HEK293 (cell line): ENCODE measurements around the gene SPPL2B.

Experiments used
- CTCF ChIA-PET: fragments of 350-600 bp; formaldehyde crosslinking; extraction: SDS; loops from one replicate; lab custom pipeline; 2021; ENCODE audit warnings: antibody characterized with exemption; lab: Yijun Ruan, JAX
- POLR2A ChIA-PET: fragments of 300-600 bp; formaldehyde crosslinking; extraction: SDS; loops from one replicate; lab custom pipeline; 2020; ENCODE audit warnings: antibody characterized with exemption, inconsistent platforms; lab: Yijun Ruan, JAX
- H3K27ac ChIP-seq: fragments of 200-500 bp; sonication (Bioruptor generic); 2 replicates; pipeline ENCODE4 v1.5.1; 2014; ENCODE audit warnings: low read depth, low read length, control low read depth, inconsistent platforms; ENCODE audit errors: extremely low read depth
- H3K36me3 ChIP-seq, 2 experiments: fragments of 200-500 bp in 1 of 2; sonication (Bioruptor generic) in 1 of 2; 1 replicate in 1 of 2; 2 replicates in 1 of 2; pipeline ENCODE4 v1.5.1; 2014 to 2017; ENCODE audit warnings: inconsistent platforms in 2 of 2, low read length in 2 of 2; ENCODE audit not compliant: control insufficient read depth in 2 of 2, insufficient read depth in 1 of 2
- H3K4me1 ChIP-seq: fragments of 200-500 bp; sonication (Bioruptor generic); 2 replicates; pipeline ENCODE4 v1.5.1; 2014; ENCODE audit warnings: mild to moderate bottlenecking, low read length, inconsistent platforms; ENCODE audit not compliant: control insufficient read depth, insufficient read depth
- H3K4me3 ChIP-seq: 2 replicates; pipeline ENCODE4 v1.5.1; 2011; ENCODE audit warnings: low read depth, mild to moderate bottlenecking, control low read depth, low read length, moderate library complexity
- H3K9me3 ChIP-seq: fragments of 200-500 bp; sonication (Bioruptor generic); 2 replicates; pipeline ENCODE4 v1.5.1; 2014; ENCODE audit warnings: low read depth, low read length, inconsistent platforms; ENCODE audit not compliant: control insufficient read depth, insufficient read depth
- BCL11B ChIP-seq: fragments of 450-650 bp; formaldehyde crosslinking; IDR thresholded peaks from 2 replicates; pipeline ENCODE4 v1.5.1; 2016; ENCODE audit warnings: low read depth, missing biosample characterization, missing genetic modification characterization
- GFI1B ChIP-seq: fragments of 450-650 bp; formaldehyde crosslinking; IDR thresholded peaks from 2 replicates; pipeline ENCODE4 v1.5.1; 2016; ENCODE audit warnings: missing biosample characterization, missing genetic modification characterization
- GLIS1 ChIP-seq: fragments of 450-650 bp; formaldehyde crosslinking; IDR thresholded peaks from 2 replicates; pipeline ENCODE4 v1.5.1; 2016; ENCODE audit warnings: missing biosample characterization, missing genetic modification characterization
- GLIS2 ChIP-seq: fragments of 450-650 bp; formaldehyde crosslinking; IDR thresholded peaks from 2 replicates; pipeline ENCODE4 v1.5.1; 2016; ENCODE audit warnings: missing biosample characterization, missing genetic modification characterization
- IKZF3 ChIP-seq: fragments of 450-650 bp; IDR thresholded peaks from 2 replicates; pipeline ENCODE4 v1.5.0; 2018; ENCODE audit warnings: missing biosample characterization, mild to moderate bottlenecking, missing genetic modification characterization, moderate library complexity
- KLF16 ChIP-seq: fragments of 450-650 bp; formaldehyde crosslinking; IDR thresholded peaks from 2 replicates; pipeline ENCODE4 v1.5.1; 2017; ENCODE audit warnings: missing biosample characterization, missing genetic modification characterization
- KLF8 ChIP-seq: fragments of 450-650 bp; formaldehyde crosslinking; IDR thresholded peaks from 2 replicates; pipeline ENCODE4 v1.5.1; 2016; ENCODE audit warnings: missing biosample characterization, missing genetic modification characterization
- KLF9 ChIP-seq: fragments of 450-650 bp; formaldehyde crosslinking; IDR thresholded peaks from 2 replicates; pipeline ENCODE4 v1.5.1; 2016; ENCODE audit warnings: missing biosample characterization, missing genetic modification characterization, low read depth
- SP2 ChIP-seq: fragments of 450-650 bp; formaldehyde crosslinking; IDR thresholded peaks from 2 replicates; pipeline ENCODE4 v1.5.1; 2016; ENCODE audit warnings: missing biosample characterization, missing genetic modification characterization
- SP3 ChIP-seq: fragments of 450-650 bp; formaldehyde crosslinking; IDR thresholded peaks from 2 replicates; pipeline ENCODE4 v1.5.1; 2016; ENCODE audit warnings: missing biosample characterization, missing genetic modification characterization
- SP7 ChIP-seq: fragments of 450-650 bp; formaldehyde crosslinking; IDR thresholded peaks from 2 replicates; pipeline ENCODE4 v1.5.1; 2016; ENCODE audit warnings: missing biosample characterization, missing genetic modification characterization
- YY2 ChIP-seq: fragments of 450-650 bp; formaldehyde crosslinking; IDR thresholded peaks from 2 replicates; pipeline ENCODE4 v1.5.1; 2016; ENCODE audit warnings: missing biosample characterization, missing genetic modification characterization
- ZEB2 ChIP-seq: fragments of 450-650 bp; formaldehyde crosslinking; IDR thresholded peaks from 2 replicates; pipeline ENCODE4 v1.5.1; 2016; ENCODE audit warnings: missing biosample characterization, missing genetic modification characterization
- ZNF146 ChIP-seq: fragments of 450-650 bp; formaldehyde crosslinking; IDR thresholded peaks from 2 replicates; pipeline ENCODE4 v1.5.1; 2016; ENCODE audit warnings: missing biosample characterization, missing genetic modification characterization
- ZNF292 ChIP-seq: fragments of 450-650 bp; formaldehyde crosslinking; IDR thresholded peaks from 2 replicates; pipeline ENCODE4 v1.5.1; 2016; ENCODE audit warnings: low read depth, missing biosample characterization, missing genetic modification characterization, borderline replicate concordance
- ZNF391 ChIP-seq: fragments of 450-650 bp; formaldehyde crosslinking; IDR thresholded peaks from 2 replicates; pipeline ENCODE4 v1.5.1; 2016; ENCODE audit warnings: low read depth, missing biosample characterization, missing genetic modification characterization, borderline replicate concordance
- ZNF530 ChIP-seq: fragments of 450-650 bp; formaldehyde crosslinking; IDR thresholded peaks from 2 replicates; pipeline ENCODE4 v1.5.1; 2016; ENCODE audit warnings: low read depth, missing biosample characterization, missing genetic modification characterization
- ZNF596 ChIP-seq: fragments of 450-650 bp; IDR thresholded peaks from 2 replicates; pipeline ENCODE4 v1.5.0; 2018; ENCODE audit warnings: missing biosample characterization, mild to moderate bottlenecking, missing genetic modification characterization, moderate library complexity
- ZNF629 ChIP-seq: fragments of 450-650 bp; formaldehyde crosslinking; IDR thresholded peaks from 2 replicates; pipeline ENCODE4 v1.5.1; 2017; ENCODE audit warnings: missing biosample characterization, missing genetic modification characterization
- ZNF76 ChIP-seq: fragments of 450-650 bp; formaldehyde crosslinking; IDR thresholded peaks from 2 replicates; pipeline ENCODE4; 2016; ENCODE audit warnings: low read depth, missing biosample characterization, missing genetic modification characterization, borderline replicate concordance
- ZSCAN30 ChIP-seq: fragments of 450-650 bp; IDR thresholded peaks from 2 replicates; pipeline ENCODE4 v1.5.1; 2018; ENCODE audit warnings: missing biosample characterization, mild to moderate bottlenecking, missing genetic modification characterization, moderate library complexity
- ZXDB ChIP-seq: fragments of 450-650 bp; formaldehyde crosslinking; IDR thresholded peaks from 2 replicates; pipeline ENCODE4 v1.5.1; 2016; ENCODE audit warnings: missing biosample characterization, missing genetic modification characterization
- TF ChIP-seq, protein P1 (sequence below): fragments of 450-650 bp; formaldehyde crosslinking; optimal IDR thresholded peaks from 2 replicates; pipeline ENCODE3; 2016; ENCODE audit warnings: missing biosample characterization, mild to moderate bottlenecking, missing genetic modification characterization
- TF ChIP-seq, protein P2 (sequence below): sonication (generic); formaldehyde crosslinking; IDR thresholded peaks from 2 replicates; pipeline ENCODE4 v1.8.1; 2022; ENCODE audit warnings: mild to moderate bottlenecking, moderate library complexity, missing genetic modification reagents
- TF ChIP-seq, protein P3 (sequence below): fragments of 450-650 bp; formaldehyde crosslinking; IDR thresholded peaks from 2 replicates; pipeline ENCODE4 v1.5.1; 2017; ENCODE audit warnings: missing biosample characterization, missing genetic modification characterization
- TF ChIP-seq, protein P4 (sequence below): fragments of 450-650 bp; formaldehyde crosslinking; IDR thresholded peaks from 2 replicates; pipeline ENCODE4 v1.5.1; 2016; ENCODE audit warnings: missing biosample characterization, missing genetic modification characterization

Gene SPPL2B, protein sequence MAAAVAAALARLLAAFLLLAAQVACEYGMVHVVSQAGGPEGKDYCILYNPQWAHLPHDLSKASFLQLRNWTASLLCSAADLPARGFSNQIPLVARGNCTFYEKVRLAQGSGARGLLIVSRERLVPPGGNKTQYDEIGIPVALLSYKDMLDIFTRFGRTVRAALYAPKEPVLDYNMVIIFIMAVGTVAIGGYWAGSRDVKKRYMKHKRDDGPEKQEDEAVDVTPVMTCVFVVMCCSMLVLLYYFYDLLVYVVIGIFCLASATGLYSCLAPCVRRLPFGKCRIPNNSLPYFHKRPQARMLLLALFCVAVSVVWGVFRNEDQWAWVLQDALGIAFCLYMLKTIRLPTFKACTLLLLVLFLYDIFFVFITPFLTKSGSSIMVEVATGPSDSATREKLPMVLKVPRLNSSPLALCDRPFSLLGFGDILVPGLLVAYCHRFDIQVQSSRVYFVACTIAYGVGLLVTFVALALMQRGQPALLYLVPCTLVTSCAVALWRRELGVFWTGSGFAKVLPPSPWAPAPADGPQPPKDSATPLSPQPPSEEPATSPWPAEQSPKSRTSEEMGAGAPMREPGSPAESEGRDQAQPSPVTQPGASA

DNA sequence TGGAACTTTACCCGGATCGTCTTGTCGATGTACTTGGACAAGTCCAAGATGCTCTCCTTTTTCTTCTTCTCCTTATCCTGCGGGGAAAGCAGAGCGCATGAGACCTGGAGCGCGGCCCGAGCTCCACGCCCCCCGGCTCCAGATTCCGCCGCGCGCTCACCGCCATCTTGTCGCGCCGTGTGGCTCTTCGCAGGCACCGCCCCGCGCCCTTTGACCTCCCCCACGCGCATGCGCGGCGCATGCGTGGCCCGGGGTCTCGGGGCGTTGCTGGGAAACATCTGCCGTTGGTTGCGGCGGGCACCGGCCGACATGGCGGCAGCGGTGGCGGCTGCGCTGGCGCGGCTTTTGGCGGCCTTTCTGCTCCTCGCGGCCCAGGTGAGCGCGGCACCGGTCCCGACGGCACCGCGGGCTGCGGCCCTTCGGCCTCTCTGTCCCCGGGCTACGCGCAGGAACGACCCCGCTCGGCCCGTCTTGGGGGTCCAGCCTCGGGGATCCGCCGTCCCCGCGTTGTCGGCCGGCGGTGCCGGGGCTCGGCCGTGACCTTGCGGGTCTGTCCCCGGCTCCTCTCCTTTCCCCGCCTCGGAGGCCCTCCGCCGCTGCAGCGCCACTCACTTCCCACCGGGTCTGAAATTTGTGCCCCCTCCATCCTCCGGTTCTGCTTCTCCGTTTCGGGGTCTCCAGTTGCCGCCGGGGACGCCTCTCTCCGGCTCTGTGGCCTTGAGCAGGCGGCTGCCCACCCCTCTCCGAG is at the start of gene SPPL2B, which contains the start of gene LSM7:
Gene SPPL2B (plus strand): TSS at position 284 of the 748 bp plus-strand sequence. CDS start 26 bp downstream, at position 310.
Gene LSM7 (minus strand): TSS at position 186 of the 748 bp plus-strand sequence. CDS start 20 bp downstream, at position 166.
- ChIA-PET POLR2A (interaction anchor here (0.7 to 1.7 kb wide), 9 partner anchors 10 to 147 kb away, joined by 3 to 6 read pairs (median 4); partner anchors contain the start of gene GADD45B), CTCF (interaction anchor here (1.7 kb wide), 1 partner anchor 54 kb away, joined by 4 read pairs; no protein-coding TSS in a partner anchor)
- Histone ChIP-seq H3K4me3 (peak within 1 kb of the TSS; percentile 92), H3K36me3 (peaks cover 1 to 28% of the 10 kb centered on the region in 2 experiments; a peak in 2 of 3 replicates), H3K9me3 (no peaks in the 10 kb centered on the region), H3K4me1 (peaks cover 14% of the 10 kb centered on the region), H3K27ac (peak within 1 kb of the TSS; percentile 90)
- TF ChIP-seq ZNF596 (0 out of 2 replicates have a peak, but pooled peaks have one; percentile 21), ZNF146 (no peak), ZNF76 (peak; percentile 81), GFI1B (tag by site-specific recombination) (no peak), IKZF3 (peak; percentile 22; the same call in 1 of the 2 replicates), ZNF629 (tag by site-specific recombination) (peak; percentile 7; the same call in 1 of the 2 replicates), ZNF391 (tag by site-specific recombination) (0 out of 2 replicates have a peak, but pooled peaks have one; percentile 61), SP7 (tag by site-specific recombination) (0 out of 2 replicates have a peak, but pooled peaks have one; percentile 43), ZNF530 (no peak), YY2 (tag by site-specific recombination) (peak; percentile 97), SP3 (tag by site-specific recombination) (peak; percentile 88), GLIS1 (tag by site-specific recombination) (peak; percentile 11; the same call in 1 of the 2 replicates), KLF8 (tag by site-specific recombination) (peak; percentile 63; the same call in 1 of the 2 replicates), BCL11B (no peak; the same call in 1 of the 2 replicates), GLIS2 (tag by site-specific recombination) (peak; percentile 50; the same call in 1 of the 2 replicates), ZEB2 (no peak), KLF16 (tag by site-specific recombination) (peak; percentile 25; the same call in 1 of the 2 replicates), ZXDB (tag by site-specific recombination) (peak; percentile 67), ZSCAN30 (peak; percentile 55; the same call in 1 of the 2 replicates), ZNF292 (no peak), SP2 (tag by site-specific recombination) (peak; percentile 73), KLF9 (tag by site-specific recombination) (peak; percentile 91)
- TF ChIP-seq, protein P1, sequence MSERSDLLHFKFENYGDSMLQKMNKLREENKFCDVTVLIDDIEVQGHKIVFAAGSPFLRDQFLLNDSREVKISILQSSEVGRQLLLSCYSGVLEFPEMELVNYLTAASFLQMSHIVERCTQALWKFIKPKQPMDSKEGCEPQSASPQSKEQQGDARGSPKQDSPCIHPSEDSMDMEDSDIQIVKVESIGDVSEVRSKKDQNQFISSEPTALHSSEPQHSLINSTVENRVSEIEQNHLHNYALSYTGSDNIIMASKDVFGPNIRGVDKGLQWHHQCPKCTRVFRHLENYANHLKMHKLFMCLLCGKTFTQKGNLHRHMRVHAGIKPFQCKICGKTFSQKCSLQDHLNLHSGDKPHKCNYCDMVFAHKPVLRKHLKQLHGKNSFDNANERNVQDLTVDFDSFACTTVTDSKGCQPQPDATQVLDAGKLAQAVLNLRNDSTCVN (tag by site-specific recombination): peak; percentile 90
- TF ChIP-seq, protein P2, sequence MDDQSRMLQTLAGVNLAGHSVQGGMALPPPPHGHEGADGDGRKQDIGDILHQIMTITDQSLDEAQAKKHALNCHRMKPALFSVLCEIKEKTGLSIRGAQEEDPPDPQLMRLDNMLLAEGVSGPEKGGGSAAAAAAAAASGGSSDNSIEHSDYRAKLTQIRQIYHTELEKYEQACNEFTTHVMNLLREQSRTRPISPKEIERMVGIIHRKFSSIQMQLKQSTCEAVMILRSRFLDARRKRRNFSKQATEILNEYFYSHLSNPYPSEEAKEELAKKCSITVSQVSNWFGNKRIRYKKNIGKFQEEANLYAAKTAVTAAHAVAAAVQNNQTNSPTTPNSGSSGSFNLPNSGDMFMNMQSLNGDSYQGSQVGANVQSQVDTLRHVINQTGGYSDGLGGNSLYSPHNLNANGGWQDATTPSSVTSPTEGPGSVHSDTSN (CRISPR knock-in tag): peak; percentile 76
- TF ChIP-seq, protein P3, sequence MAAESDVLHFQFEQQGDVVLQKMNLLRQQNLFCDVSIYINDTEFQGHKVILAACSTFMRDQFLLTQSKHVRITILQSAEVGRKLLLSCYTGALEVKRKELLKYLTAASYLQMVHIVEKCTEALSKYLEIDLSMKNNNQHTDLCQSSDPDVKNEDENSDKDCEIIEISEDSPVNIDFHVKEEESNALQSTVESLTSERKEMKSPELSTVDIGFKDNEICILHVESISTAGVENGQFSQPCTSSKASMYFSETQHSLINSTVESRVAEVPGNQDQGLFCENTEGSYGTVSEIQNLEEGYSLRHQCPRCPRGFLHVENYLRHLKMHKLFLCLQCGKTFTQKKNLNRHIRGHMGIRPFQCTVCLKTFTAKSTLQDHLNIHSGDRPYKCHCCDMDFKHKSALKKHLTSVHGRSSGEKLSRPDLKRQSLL (tag by site-specific recombination): peak; percentile 94
- TF ChIP-seq, protein P4, sequence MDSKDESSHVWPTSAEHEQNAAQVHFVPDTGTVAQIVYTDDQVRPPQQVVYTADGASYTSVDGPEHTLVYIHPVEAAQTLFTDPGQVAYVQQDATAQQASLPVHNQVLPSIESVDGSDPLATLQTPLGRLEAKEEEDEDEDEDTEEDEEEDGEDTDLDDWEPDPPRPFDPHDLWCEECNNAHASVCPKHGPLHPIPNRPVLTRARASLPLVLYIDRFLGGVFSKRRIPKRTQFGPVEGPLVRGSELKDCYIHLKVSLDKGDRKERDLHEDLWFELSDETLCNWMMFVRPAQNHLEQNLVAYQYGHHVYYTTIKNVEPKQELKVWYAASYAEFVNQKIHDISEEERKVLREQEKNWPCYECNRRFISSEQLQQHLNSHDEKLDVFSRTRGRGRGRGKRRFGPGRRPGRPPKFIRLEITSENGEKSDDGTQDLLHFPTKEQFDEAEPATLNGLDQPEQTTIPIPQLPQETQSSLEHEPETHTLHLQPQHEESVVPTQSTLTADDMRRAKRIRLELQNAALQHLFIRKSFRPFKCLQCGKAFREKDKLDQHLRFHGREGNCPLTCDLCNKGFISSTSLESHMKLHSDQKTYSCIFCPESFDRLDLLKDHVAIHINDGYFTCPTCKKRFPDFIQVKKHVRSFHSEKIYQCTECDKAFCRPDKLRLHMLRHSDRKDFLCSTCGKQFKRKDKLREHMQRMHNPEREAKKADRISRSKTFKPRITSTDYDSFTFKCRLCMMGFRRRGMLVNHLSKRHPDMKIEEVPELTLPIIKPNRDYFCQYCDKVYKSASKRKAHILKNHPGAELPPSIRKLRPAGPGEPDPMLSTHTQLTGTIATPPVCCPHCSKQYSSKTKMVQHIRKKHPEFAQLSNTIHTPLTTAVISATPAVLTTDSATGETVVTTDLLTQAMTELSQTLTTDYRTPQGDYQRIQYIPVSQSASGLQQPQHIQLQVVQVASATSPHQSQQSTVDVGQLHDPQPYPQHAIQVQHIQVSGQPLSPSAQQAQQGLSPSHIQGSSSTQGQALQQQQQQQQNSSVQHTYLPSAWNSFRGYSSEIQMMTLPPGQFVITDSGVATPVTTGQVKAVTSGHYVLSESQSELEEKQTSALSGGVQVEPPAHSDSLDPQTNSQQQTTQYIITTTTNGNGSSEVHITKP (tag by site-specific recombination): peak; percentile 6; the same call in 1 of the 2 replicates
